Activated CD4-positive, CD25-positive, alpha-beta regulatory T cell treated with anti-CD3 and anti-CD28 coated beads, Interleukin-2, amount 50 U/mL, for 24 hours (primary cell): ENCODE results near the gene GAL3ST1.
"Not testable (repeated sequence)": the region's sequence is repeated elsewhere in the genome, so short reads cannot be mapped to it uniquely, and the experiment has no call there.

Experiments
- ATAC-seq, 2 donors: fragments of 150-1000 bp; cut with Tn5 transposase; one replicate each; pipeline ENCODE4 v1.10.0; 2021; ENCODE audit warnings: mild to moderate bottlenecking in 1 of 2, moderate library complexity in 1 of 2

The GAL3ST1 gene

DNA sequence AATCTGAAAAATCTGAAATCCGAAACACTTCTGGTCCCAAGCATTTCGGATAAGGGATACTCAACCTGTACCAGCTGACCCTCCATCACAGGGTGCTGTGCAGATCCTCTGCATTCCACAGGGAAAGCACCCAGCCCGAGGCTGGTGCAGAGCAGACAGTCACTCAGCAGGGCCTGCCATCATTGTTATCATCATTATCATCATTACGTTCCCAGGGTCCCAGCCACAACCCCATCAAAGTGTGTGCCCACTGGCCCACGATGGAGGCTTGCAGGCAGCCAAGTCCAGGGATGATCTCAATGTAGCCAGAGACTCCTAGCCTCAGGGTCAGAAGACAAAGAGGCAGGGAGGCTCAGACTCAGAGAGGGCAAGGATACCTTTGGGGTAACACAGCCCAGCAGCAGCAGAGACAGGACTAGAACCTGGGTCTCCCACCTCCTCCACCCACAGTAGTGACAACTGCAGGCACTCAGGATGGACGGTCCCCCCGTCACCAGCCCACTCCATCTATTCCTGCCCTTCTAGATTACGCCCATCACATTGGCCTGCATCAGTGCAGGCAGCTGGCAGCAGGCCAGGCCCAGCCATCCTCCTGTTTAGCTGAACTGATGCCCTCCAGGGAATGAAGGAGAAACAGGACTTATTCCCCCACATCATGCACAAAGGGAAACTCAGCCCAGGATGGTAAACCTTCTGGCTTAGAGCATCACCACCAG, 10.3 kb downstream of the GAL3ST1 start:
- ATAC-seq: no peak

- ATAC-seq: no peak
Measured at GRCh38 chr22:30562366-30562765, 12.1 kb downstream of the GAL3ST1 start.

GRCh38 chr22:30561402-30562189, 12.9 kb downstream of the GAL3ST1 start:
- no peak for ATAC-seq

GRCh38 chr22:30560643-30561202, 13.7 kb downstream of the GAL3ST1 start:
- not testable (repeated sequence) for ATAC-seq

- no peak for ATAC-seq
Measured at GRCh38 chr22:30559889-30560288, 14.6 kb downstream of the GAL3ST1 start.

DNA sequence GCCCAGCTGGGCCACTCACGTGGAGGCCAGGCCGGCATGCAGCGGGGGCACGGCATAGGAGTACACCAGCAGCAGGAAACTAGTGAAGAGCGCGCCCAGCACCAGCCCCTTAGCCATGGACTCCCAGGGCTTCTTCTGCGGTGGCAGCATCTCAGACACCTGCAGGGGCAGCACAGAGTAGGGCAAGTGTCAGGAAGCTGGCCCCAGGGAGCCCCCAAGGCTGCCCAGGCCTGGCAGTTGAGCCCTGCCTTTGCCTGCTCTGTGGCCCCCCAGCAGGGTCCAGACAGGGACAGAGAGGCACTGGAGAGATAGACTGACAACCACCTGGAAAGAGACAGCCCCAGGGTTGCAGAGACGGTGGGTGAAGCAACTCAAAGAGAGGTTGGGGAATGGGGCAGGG, 17.2 kb downstream of the GAL3ST1 start:
- ATAC-seq: no peak

DNA sequence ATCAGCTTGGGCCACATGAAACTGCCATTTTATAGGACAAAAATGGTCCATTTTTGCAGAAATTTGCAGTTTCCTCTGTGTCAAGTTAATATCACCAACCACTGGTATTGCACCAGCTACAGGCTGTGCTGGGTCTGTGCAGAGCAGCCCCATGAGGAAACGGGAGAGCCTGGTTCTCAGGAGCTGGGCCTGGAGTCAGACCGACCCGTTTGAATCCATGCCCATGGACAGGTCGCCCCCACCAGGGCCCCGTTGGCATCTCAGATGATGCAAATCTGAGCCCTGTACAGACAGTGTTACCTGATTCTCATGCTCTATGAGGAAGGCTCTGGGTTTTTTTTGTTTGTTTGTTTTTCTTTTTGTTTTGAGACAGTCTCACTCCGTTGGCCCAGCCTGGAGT, 18.1 kb downstream of the GAL3ST1 start:
- ATAC-seq: no peak

DNA sequence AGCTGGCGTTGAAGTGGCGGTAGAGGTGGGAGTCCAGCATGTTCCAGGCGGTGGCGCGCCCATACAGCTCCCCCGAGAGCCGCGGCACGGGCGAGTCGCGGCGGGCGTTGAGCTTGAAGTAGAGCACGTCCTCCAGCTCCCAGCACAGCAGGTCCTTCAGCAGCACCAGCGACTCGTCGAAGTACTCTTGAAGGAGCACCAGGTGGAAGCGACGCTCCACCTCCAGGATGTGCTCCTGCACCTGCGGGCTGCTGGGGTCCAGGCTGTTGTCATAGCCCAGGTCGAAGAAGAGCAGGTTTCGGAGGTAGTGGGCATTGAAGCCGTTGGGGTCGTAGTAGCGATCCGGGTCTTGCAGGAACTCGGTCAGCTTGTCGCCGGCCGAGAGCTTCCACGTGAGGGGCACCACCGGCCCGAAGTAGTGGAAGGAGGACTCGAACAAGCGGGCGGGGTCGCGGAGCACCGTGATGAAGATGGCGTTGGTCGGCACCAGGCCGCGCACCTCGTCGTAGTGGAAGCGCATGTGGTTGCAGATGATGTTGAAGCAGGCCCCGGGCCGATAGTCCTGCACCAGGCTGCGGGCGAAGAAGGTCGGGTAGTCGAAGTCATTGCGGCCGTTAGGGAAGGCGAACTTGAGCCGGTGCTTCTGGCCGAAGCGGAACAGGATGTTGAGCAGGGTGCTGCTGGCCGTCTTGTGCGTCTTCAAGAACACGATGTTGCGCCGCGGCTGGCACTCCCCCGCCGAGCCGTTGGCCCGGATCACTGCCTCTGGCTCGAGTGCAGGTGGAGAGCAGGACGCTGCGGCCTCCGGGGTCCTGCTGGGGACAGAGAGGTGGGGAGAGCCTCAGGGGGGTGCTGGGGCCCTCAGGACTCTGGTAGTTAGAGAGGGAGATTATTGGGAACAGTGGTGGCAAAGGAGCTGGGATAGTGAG, 18.9 kb downstream of the GAL3ST1 start:
- no peak for ATAC-seq

DNA sequence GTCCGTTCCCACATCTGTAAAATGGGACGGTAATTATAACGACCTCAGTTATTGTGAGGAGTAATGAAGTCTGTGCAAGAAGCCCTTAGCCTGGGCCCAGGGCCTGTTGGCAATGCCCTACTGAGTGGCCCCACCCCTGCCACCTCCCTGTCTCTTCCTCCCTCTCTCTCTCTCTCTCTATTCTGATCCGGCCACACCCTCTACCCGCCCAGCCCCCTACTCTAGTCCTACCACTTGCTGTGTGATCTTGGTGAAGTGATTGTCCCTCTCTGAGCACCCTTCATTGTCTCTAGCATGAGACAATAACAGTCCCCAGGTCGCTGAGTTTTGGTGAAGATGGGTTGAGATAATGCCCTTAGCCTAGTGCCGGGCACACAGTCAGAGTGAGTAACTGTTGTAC, 20.5 kb downstream of the GAL3ST1 start:
- ATAC-seq: no peak

DNA sequence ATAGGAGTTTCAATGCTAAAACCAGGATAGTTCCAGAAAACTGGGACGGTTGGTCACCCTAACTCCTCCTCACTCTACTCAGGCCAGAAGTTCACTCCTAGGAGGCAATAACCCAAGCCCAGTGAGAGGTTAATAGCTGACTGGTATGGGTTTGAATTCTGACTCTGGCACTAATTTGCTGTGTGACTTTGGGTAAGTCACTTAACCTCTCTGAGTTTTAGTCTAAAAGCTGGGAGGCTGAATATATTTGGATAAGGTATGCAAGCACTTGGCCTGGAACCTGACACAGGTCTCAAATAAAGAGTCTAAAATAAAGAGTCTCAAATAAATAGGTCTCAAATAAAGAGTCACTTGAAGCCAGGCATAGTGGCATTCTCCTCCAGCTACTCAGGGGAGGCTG, 21.7 kb downstream of the GAL3ST1 start:
- ATAC-seq: no peak

- ATAC-seq: not testable (repeated sequence)
Measured at GRCh38 chr22:30551813-30552212, 22.7 kb downstream of the GAL3ST1 start.

DNA sequence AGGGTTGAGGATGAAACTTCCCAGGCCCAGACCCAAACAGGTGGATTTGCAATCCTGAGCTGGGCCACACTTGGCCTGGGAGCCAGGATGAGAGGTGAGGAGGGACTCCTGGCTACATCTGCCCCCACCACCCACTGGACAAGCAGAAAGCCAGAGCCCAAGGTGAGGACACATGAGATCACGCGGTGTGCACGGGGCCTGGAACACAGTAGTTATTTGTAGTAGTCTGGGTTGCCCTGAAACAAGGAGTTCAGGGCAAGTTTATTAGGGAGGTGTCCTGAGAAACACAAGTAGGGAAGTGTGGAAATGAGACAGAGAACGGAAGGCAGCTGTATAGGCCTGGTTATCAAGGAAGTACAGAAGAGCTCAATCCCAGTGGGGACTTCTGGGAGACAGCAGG, 27.3 kb downstream of the GAL3ST1 start:
- ATAC-seq: no peak

GRCh38 chr22:30546616-30547015, 27.8 kb downstream of the GAL3ST1 start, which contains the start of gene SEC14L6:
TSS of gene SEC14L6 (minus strand) at chr22:30546741. CDS start at chr22:30546682, 59 bp downstream.
- ATAC-seq: no peak

DNA sequence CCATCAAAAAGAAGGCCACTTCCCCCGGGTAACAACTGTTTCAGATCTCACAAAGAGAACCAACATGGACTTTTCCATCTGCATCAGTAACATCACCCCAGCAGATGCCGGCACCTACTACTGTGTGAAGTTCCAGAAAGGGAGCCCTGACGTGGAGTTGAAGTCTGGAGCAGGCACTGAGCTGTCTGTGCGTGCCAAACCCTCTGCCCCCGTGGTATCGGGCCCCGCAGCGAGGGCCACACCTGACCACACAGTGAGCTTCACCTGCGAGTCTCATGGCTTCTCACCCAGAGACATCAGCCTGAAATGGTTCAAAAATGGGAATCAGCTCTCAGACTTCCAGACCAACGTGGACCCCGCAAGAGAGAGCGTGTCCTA, 31.7 kb downstream of the GAL3ST1 start:
- ATAC-seq: no peak

DNA sequence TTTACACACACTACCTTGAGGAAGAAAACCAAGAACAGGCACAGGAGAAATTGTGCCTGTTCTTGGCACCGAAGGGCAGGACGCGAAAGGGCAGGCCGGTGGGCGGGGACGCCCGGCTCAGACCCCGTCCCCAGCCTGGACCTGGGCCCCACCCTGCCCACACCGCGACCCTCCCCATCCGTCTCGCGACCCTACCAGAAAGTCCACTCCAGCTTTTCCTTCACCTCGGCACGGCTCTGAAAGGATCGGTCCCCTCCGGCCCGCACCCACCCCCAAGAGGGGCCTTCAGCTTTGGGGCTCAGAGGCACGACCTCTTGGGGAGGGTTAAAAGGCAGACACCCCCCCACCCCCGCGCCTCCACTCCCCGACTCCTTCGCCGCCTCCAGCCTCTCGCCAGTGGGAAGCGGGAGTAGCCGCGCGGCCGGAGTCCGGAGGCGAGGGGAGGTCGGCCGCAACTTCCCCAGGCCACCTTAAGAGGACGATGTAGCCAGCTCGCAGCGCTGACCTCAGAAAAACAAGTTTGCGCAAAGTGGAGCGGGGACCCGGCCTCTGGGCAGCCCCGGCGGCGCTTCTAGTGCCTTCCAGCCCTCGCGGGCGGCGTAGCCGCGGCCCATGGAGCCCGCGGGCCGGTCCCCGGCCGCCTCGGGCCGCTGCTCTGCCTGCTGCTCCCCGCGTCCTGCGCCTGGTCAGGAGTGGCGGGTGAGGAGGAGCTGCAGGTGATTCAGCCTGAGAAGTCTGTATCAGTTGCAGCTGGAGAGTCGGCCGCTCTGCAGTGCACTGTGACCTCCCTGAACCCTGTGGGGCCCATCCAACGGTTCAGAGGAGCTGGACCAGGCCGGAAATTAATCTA, 32.3 kb downstream of the GAL3ST1 start:
- ATAC-seq: no peak

GRCh38 chr22:30541511-30541910, 33.0 kb downstream of the GAL3ST1 start:
- not testable (repeated sequence) for ATAC-seq

GRCh38 chr22:30539368-30539767, 35.1 kb downstream of the GAL3ST1 start:
- no peak for ATAC-seq

DNA sequence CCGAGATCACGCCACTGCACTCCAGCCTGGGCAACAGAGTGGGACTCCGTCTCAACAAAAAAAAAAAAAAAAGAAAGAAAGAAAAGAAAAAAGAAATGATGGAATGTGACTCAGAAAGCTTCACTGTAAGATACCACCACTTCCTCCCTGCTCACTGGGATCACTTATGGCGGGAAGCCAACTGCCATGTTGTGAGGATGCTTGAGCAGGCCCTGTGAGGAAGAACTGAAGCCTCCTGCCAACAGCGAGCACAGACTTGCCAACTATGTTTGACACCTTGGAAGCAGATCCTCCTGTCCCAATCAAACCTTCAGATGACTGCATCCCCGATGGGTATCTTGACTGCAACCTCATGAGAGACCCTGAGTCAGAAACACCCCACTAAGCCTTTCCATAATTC, 36.2 kb downstream of the GAL3ST1 start:
- ATAC-seq: no peak

GRCh38 chr22:30537083-30537731, 37.3 kb downstream of the GAL3ST1 start:
- ATAC-seq: no peak

DNA sequence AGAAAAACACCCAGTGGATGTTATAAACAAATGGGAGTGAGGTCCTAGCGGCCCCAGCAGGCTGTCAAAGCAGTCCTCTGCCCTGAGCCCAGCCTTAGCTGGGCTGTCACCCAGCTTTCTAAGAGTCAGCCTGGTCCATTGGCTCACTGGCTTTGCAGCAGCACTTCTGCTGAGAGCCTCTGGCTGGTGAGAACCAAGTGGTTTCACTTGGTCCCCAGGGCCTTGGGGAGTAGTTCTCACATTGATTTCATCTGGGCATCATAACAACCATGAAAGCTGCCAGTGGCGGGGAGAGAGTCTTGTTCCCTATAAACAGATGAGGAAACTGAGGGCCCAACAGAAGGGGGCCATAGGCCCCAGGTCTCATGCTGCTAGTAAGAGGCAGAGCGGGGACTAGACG, 39.3 kb downstream of the GAL3ST1 start:
- ATAC-seq: no peak
